Thyroid gland (tissue), 4 donors: Measurements from ENCODE around the gene RAB27A. TPM values are rescaled to one million over a fixed set of nuclear protein-coding genes. Genes with fewer than 3 reads are reported as not detected.

Source experiments
- DNase-seq, 2 donors: peaks; one replicate each; pipeline ENCODE4 v3.0.0-alpha.2; 2019
- H3K27ac ChIP-seq, 3 donors: fragments of 200-600 bp; sonication (generic); 1 replicate in 2 of 3; 2 replicates in 1 of 3; pipeline ENCODE4 v1.5.1; 2016 to 2019; ENCODE audit warnings: mild to moderate bottlenecking in 1 of 3, moderate library complexity in 1 of 3
- H3K27me3 ChIP-seq: fragments of 200-600 bp; sonication (generic); one replicate; pipeline ENCODE4 v1.5.1; 2019
- H3K36me3 ChIP-seq, 2 donors: fragments of 200-600 bp; sonication (generic); one replicate each; pipeline ENCODE4 v1.5.1; 2016 to 2019
- H3K4me1 ChIP-seq, 2 donors: fragments of 200-600 bp; sonication (generic); one replicate each; pipeline ENCODE4 v1.5.1; 2017 to 2019
- H3K4me3 ChIP-seq, 3 donors: fragments of 200-600 bp; sonication (generic); replicated peaks in 1 of 3; 1 replicate in 2 of 3; 2 replicates in 1 of 3; pipeline ENCODE4 v1.5.1; 2016; ENCODE audit warnings: mild to moderate bottlenecking in 1 of 3
- H3K9me3 ChIP-seq: fragments of 200-600 bp; sonication (generic); one replicate; pipeline ENCODE4 v1.5.1; 2017
- CTCF ChIP-seq, 6 experiments: fragments of 200-600 bp in 3 of 6; fragments of 450-650 bp in 3 of 6; sonication (generic) in 3 of 6; IDR thresholded peaks; one replicate each; pipeline ENCODE4 v1.5.1; 2016 to 2019; ENCODE audit warnings: antibody characterized with exemption in 6 of 6, mild to moderate bottlenecking in 2 of 6, inconsistent platforms in 1 of 6, moderate library complexity in 1 of 6
- POLR2A ChIP-seq, 2 donors: fragments of 450-650 bp; IDR thresholded peaks; one replicate each; pipeline ENCODE4 v1.6.1; 2017; ENCODE audit warnings: antibody characterized with exemption in 2 of 2, mild to moderate bottlenecking in 2 of 2, moderate library complexity in 1 of 2
- WGBS, 2 donors: methylation state at CpG; one replicate each; pipeline ENCODE4 v1.1.5; 2017; 5-methylcytosine and 5-hydroxymethylcytosine counted together
- intact Hi-C: fragments of 100-400 bp; cut with DNase I; formaldehyde crosslinking; loops from one replicate; pipeline ENCODE4 v1.15.1; 2023
- total RNA-seq, 4 donors: library from RNA; depleted of rRNA; stranded (reverse); fragments of >200 nt; gene quantifications; one replicate each; pipeline ENCODE4 v1.2.3, GENCODE V29; 2016

RAB27A gene
- total RNA-seq, 4 donors from 2014 or later, result 14.7 to 35.6 (median 26.4) TPM

- intact Hi-C loops, result no loop called here
- TF ChIP-seq CTCF (IDR thresholded peaks at IDR 0.05) (no peak), POLR2A (IDR thresholded peaks at IDR 0.05) (no peak)
- 90 to 97% methylated on average over 2 of the region's 2 CpGs for WGBS, 2 donors
- peaks cover 23 to 48% of the 10 kb centered on the region in 2 donors for H3K36me3 ChIP-seq
- H3K4me1 ChIP-seq, result no peaks in the 10 kb centered on the region
- H3K4me3 ChIP-seq, result no peak overlapping the region
- no peaks in the 10 kb centered on the region for H3K27me3 ChIP-seq
- no peak for DNase-seq
- H3K9me3 ChIP-seq, result no peaks in the 10 kb centered on the region
- H3K27ac ChIP-seq, result no peak overlapping the region
Measured at GRCh38 chr15:55183679-55184078, 105.9 kb downstream of the RAB27A start.

GRCh38 chr15:55179141-55179540 lies 110.5 kb downstream of the RAB27A start:
- Histone ChIP-seq H3K27me3 (no peaks in the 10 kb centered on the region), H3K36me3 (peaks cover 20 to 48% of the 10 kb centered on the region in 2 donors), H3K27ac (no peak overlapping the region), H3K4me3 (no peak overlapping the region), H3K4me1 (no peaks in the 10 kb centered on the region), H3K9me3 (no peaks in the 10 kb centered on the region)
- intact Hi-C loops, result no loop called here
- TF ChIP-seq POLR2A (IDR thresholded peaks at IDR 0.05) (no peak), CTCF (IDR thresholded peaks at IDR 0.05) (no peak)
- no peak for DNase-seq

GRCh38 chr15:55170361-55170760 lies 119.3 kb downstream of the RAB27A start:
- Histone ChIP-seq H3K36me3 (no peaks in the 10 kb centered on the region), H3K27ac (no peak overlapping the region), H3K27me3 (no peaks in the 10 kb centered on the region), H3K9me3 (no peaks in the 10 kb centered on the region), H3K4me1 (no peaks in the 10 kb centered on the region), H3K4me3 (no peak overlapping the region)
- WGBS, 2 donors, result 80 to 87% methylated on average over 4 of the region's 4 CpGs
- TF ChIP-seq POLR2A (IDR thresholded peaks at IDR 0.05) (no peak), CTCF (IDR thresholded peaks at IDR 0.05) (no peak)
- no peak for DNase-seq
- intact Hi-C loops, result no loop called here

- Histone ChIP-seq H3K4me3 (no peak overlapping the region), H3K27me3 (no peaks in the 10 kb centered on the region), H3K9me3 (no peaks in the 10 kb centered on the region), H3K27ac (no peak overlapping the region), H3K4me1 (no peaks in the 10 kb centered on the region), H3K36me3 (no peaks in the 10 kb centered on the region)
- peak; percentile 42 to 55 for DNase-seq
- 62 to 67% methylated on average over 11 of the region's 11 CpGs for WGBS, 2 donors
- TF ChIP-seq CTCF (IDR thresholded peaks at IDR 0.05) (peak in 5 of 6 experiments; percentile 34 to 82 (median 66)), POLR2A (IDR thresholded peaks at IDR 0.05) (no peak)
- intact Hi-C loops, result no loop called here
Measured at GRCh38 chr15:55168350-55168974, 121.2 kb downstream of the RAB27A start.

GRCh38 chr15:55164284-55164683 lies 125.3 kb downstream of the RAB27A start:
- Histone ChIP-seq H3K36me3 (no peaks in the 10 kb centered on the region), H3K9me3 (no peaks in the 10 kb centered on the region), H3K27ac (no peak overlapping the region), H3K4me1 (no peaks in the 10 kb centered on the region), H3K4me3 (no peak overlapping the region), H3K27me3 (no peaks in the 10 kb centered on the region)
- peak; percentile 5 to 33 for DNase-seq
- TF ChIP-seq POLR2A (IDR thresholded peaks at IDR 0.05) (no peak), CTCF (IDR thresholded peaks at IDR 0.05) (no peak)
- intact Hi-C loops, result no loop called here
- WGBS, 2 donors, result 71 to 74% methylated on average over 4 of the region's 4 CpGs

Other genes starting within 250 kb of the RAB27A start
- gene RSL24D1, start 92.9 kb downstream of the RAB27A start, total RNA-seq, result 100 to 1,000 TPM in 1 of 4 donors, 10 to 100 TPM in 3; 42.4 to 127 (median 70.3) TPM
- gene PIGBOS1, start 29.3 kb upstream of the RAB27A start, total RNA-seq, result 10 to 100 TPM; 16.9 to 32.3 (median 21.6) TPM
- 10 to 100 TPM; 12.9 to 29.4 (median 24.1) TPM for gene PIGB, start 29.4 kb upstream of the RAB27A start, total RNA-seq
- 100 to 1,000 TPM; 100 to 130 (median 111) TPM for gene CCPG1, start 118.5 kb upstream of the RAB27A start, total RNA-seq
- 1 to 10 TPM; 1.2 to 5.7 (median 2.7) TPM for gene PIERCE2, start 118.7 kb upstream of the RAB27A start, total RNA-seq
- gene DNAAF4, start 218.4 kb upstream of the RAB27A start, total RNA-seq, result 10 to 100 TPM; 10.3 to 16.3 (median 12.9) TPM